ENCODE data around the gene GPR52.
"Not testable (repeated sequence)": the region's sequence is repeated elsewhere in the genome, so short reads cannot be mapped to it uniquely, and the experiment has no call there.

The GPR52 gene

GRCh38 chr1:174447866-174448530 lies at the start of gene GPR52:
TSS of gene GPR52 (plus strand) at chr1:174447964. CDS start at chr1:174448112, 148 bp downstream.
- DNase-seq = no peak

GRCh38 chr1:174398246-174398645 lies 49.5 kb upstream of the GPR52 start:
- no peak for DNase-seq

GRCh38 chr1:174399211-174399610 lies 48.6 kb upstream of the GPR52 start:
- DNase-seq = no peak

- no peak for DNase-seq
Measured at GRCh38 chr1:174401075-174401474, 46.7 kb upstream of the GPR52 start.

- no peak for DNase-seq
Measured at GRCh38 chr1:174405219-174405618, 42.5 kb upstream of the GPR52 start.

GRCh38 chr1:174406421-174406820 lies 41.3 kb upstream of the GPR52 start:
- DNase-seq = no peak

GRCh38 chr1:174407665-174408064 lies 40.1 kb upstream of the GPR52 start:
- no peak for DNase-seq

- DNase-seq = no peak
Measured at GRCh38 chr1:174408146-174408545, 39.6 kb upstream of the GPR52 start.

GRCh38 chr1:174409801-174410200 lies 38.0 kb upstream of the GPR52 start:
- not testable (repeated sequence) for DNase-seq

GRCh38 chr1:174413632-174414031 lies 34.1 kb upstream of the GPR52 start:
- DNase-seq = no peak

GRCh38 chr1:174414203-174414602 lies 33.6 kb upstream of the GPR52 start:
- no peak for DNase-seq

- no peak for DNase-seq
Measured at GRCh38 chr1:174415506-174415905, 32.3 kb upstream of the GPR52 start.

- no peak for DNase-seq
Measured at GRCh38 chr1:174417921-174418320, 29.8 kb upstream of the GPR52 start.

GRCh38 chr1:174425121-174425520 lies 22.6 kb upstream of the GPR52 start:
- no peak for DNase-seq

- DNase-seq = no peak
Measured at GRCh38 chr1:174426153-174426552, 21.6 kb upstream of the GPR52 start.

GRCh38 chr1:174428033-174428432 lies 19.7 kb upstream of the GPR52 start:
- no peak for DNase-seq

GRCh38 chr1:174428739-174429138 lies 19.0 kb upstream of the GPR52 start:
- no peak for DNase-seq

GRCh38 chr1:174433451-174433850 lies 14.3 kb upstream of the GPR52 start:
- no peak for DNase-seq

- no peak for DNase-seq
Measured at GRCh38 chr1:174445351-174445750, 2.4 kb upstream of the GPR52 start.

- no peak for DNase-seq
Measured at GRCh38 chr1:174445817-174446216, 1.9 kb upstream of the GPR52 start.

GRCh38 chr1:174448531-174448883 lies 743 bp downstream of the GPR52 start:
- no peak for DNase-seq

- DNase-seq = no peak
Measured at GRCh38 chr1:174448974-174449373, 1.2 kb downstream of the GPR52 start.

- no peak for DNase-seq
Measured at GRCh38 chr1:174451408-174451807, 3.6 kb downstream of the GPR52 start.

GRCh38 chr1:174465855-174466254 lies 18.1 kb downstream of the GPR52 start:
- DNase-seq = no peak

GRCh38 chr1:174466607-174467006 lies 18.8 kb downstream of the GPR52 start:
- no peak for DNase-seq

- DNase-seq = no peak
Measured at GRCh38 chr1:174469052-174469451, 21.3 kb downstream of the GPR52 start.

Data from activated naive CD4-positive, alpha-beta T cell treated with Interleukin-2 at 50 U/mL for 16 hours (primary cell).